Umbilical cord (tissue), 2 donors: ENCODE results near the gene GLT1D1. TPM values are rescaled to one million over a fixed set of nuclear protein-coding genes. Genes with fewer than 3 reads are reported as not detected.

Experiments
- DNase-seq: peaks from one replicate; pipeline ENCODE4 v3.0.0-alpha.2; 2015; ENCODE audit warnings: low spot score
- total RNA-seq: library from RNA; depleted of rRNA; stranded (reverse); fragments of >200 nt; gene quantifications from one replicate; pipeline ENCODE4 v1.2.3, GENCODE V29; 2014; ENCODE audit warnings: low replicate concordance; ENCODE audit not compliant: insufficient read depth

The GLT1D1 gene
- total RNA-seq, 1 donor from 2014 or later, result 0.48 TPM

GRCh38 chr12:128995619-128996018 is 142.3 kb downstream of the GLT1D1 start:
- no peak for DNase-seq

- DNase-seq, result no peak
These were observed 148.5 kb downstream of the GLT1D1 start for GRCh38 chr12:129001826-129002225.

GRCh38 chr12:129002427-129002826 is 149.1 kb downstream of the GLT1D1 start:
- DNase-seq, result no peak

GRCh38 chr12:129005416-129005815 is 152.1 kb downstream of the GLT1D1 start:
- DNase-seq, result no peak

GRCh38 chr12:129005829-129006228 is 152.6 kb downstream of the GLT1D1 start:
- no peak for DNase-seq

- DNase-seq, result no peak
These were observed 156.8 kb downstream of the GLT1D1 start for GRCh38 chr12:129009833-129010622.

GRCh38 chr12:129016159-129016558 is 162.9 kb downstream of the GLT1D1 start:
- DNase-seq, result no peak

- DNase-seq, result no peak
These were observed 171.8 kb downstream of the GLT1D1 start for GRCh38 chr12:129025055-129025454.

GRCh38 chr12:129028844-129029243 is 175.6 kb downstream of the GLT1D1 start:
- DNase-seq, result no peak

Other genes with a start within 250 kb of the GLT1D1 start
- gene SLC15A4, start 29.5 kb upstream of the GLT1D1 start, total RNA-seq, result 46.0 TPM